Natural killer cell (primary cell): Measurements from ENCODE around the gene CYP27C1. TPM values are rescaled to one million over a fixed set of nuclear protein-coding genes. Genes with fewer than 3 reads are reported as not detected.

Experiments used
- ATAC-seq, 3 donors: fragments of 150-1000 bp in 2 of 3; fragments of 200-7000 bp in 1 of 3; cut with Tn5 transposase; 1 replicate in 1 of 3; 2 replicates in 2 of 3; pipeline ENCODE4 v1.10.0; 2021; ENCODE audit warnings: mild to moderate bottlenecking in 2 of 3, moderate library complexity in 2 of 3
- DNase-seq, 2 donors: peaks; one replicate each; pipeline versions ENCODE4 v3.0.0 to v3.0.0-alpha.2; 2013 to 2021; ENCODE audit warnings: mixed read lengths in 1 of 2
- H3K27ac ChIP-seq: one replicate; pipeline ENCODE4 v1.5.1; 2013; ENCODE audit warnings: mild to moderate bottlenecking, low read length
- H3K27me3 ChIP-seq: one replicate; pipeline ENCODE4 v1.6.1; 2013; ENCODE audit warnings: low read length; ENCODE audit not compliant: control insufficient read depth, insufficient read depth
- H3K36me3 ChIP-seq: one replicate; pipeline ENCODE4 v1.6.1; 2013; ENCODE audit warnings: low read length; ENCODE audit not compliant: control insufficient read depth, insufficient read depth
- H3K4me1 ChIP-seq: one replicate; pipeline ENCODE4 v1.6.1; 2013; ENCODE audit warnings: low read length; ENCODE audit not compliant: control insufficient read depth, insufficient read depth
- H3K4me3 ChIP-seq: one replicate; pipeline ENCODE4 v1.5.1; 2013; ENCODE audit warnings: low read length
- H3K9me3 ChIP-seq: one replicate; pipeline ENCODE4 v1.6.1; 2013; ENCODE audit warnings: low read length; ENCODE audit not compliant: control insufficient read depth, insufficient read depth
- H3K27ac Mint-ChIP-seq, 2 donors: one replicate each; pipeline ENCODE4 v1.8.0; 2022; ENCODE audit warnings: mild to moderate bottlenecking in 2 of 2, mixed read lengths in 2 of 2, moderate library complexity in 1 of 2
- H3K27me3 Mint-ChIP-seq, 2 donors: one replicate each; pipeline ENCODE4 v1.8.0; 2022; ENCODE audit warnings: low read depth in 2 of 2, mixed read lengths in 2 of 2
- H3K36me3 Mint-ChIP-seq: one replicate; pipeline ENCODE4 v1.8.0; 2022; ENCODE audit warnings: mixed read lengths
- H3K4me1 Mint-ChIP-seq, 2 donors: one replicate each; pipeline ENCODE4 v1.8.0; 2022; ENCODE audit warnings: mixed read lengths in 2 of 2
- H3K4me3 Mint-ChIP-seq: one replicate; pipeline ENCODE4 v1.8.0; 2022; ENCODE audit warnings: mild to moderate bottlenecking, moderate library complexity, mixed read lengths
- H3K9me3 Mint-ChIP-seq, 2 donors: one replicate each; pipeline ENCODE4 v1.8.0; 2022; ENCODE audit warnings: mixed read lengths in 2 of 2
- CTCF ChIP-seq: fragments of 200-600 bp; IDR thresholded peaks from one replicate; pipeline ENCODE4 v1.8.0; 2022; ENCODE audit warnings: antibody characterized with exemption
- WGBS: methylation state at CpG from one replicate; pipeline ENCODE4 v1.1.7; 2013; ENCODE audit warnings: missing lambda C conversion rate; ENCODE audit not compliant: insufficient coverage; 5-methylcytosine and 5-hydroxymethylcytosine counted together
- intact Hi-C: fragments of 100-400 bp; cut with micrococcal nuclease; formaldehyde crosslinking; loops from one replicate; pipeline ENCODE4 v1.14.2; 2022
- total RNA-seq, 4 donors: library from RNA; stranded (reverse); fragments of 120-200 nt in 1 of 4; gene quantifications; one replicate each; pipeline versions ENCODE4 v1.2.3 to v1.2.4, GENCODE V29; 2013 to 2022

Gene CYP27C1
- total RNA-seq, 3 donors from 2014 or later (not counting 1 experiment from before 2014, with no cell fraction given) = not detected

- no peaks in the 10 kb centered on the region for H3K27me3 ChIP-seq
- TF ChIP-seq CTCF = no peak
- intact Hi-C loops = no loop called here
- no peaks in the 10 kb centered on the region for H3K9me3 Mint-ChIP-seq
- peaks cover 4% of the 10 kb centered on the region for H3K9me3 ChIP-seq
- H3K27ac Mint-ChIP-seq = no peak overlapping the region
- 84% methylated on average over 7 of the region's 7 CpGs for WGBS
- DNase-seq = no peak
- no peaks in the 10 kb centered on the region for H3K36me3 ChIP-seq
- no peak overlapping the region for H3K4me3 ChIP-seq
- H3K4me1 ChIP-seq = no peaks in the 10 kb centered on the region
- no peak for ATAC-seq
- H3K36me3 Mint-ChIP-seq = no peaks in the 10 kb centered on the region
- H3K27me3 Mint-ChIP-seq = peaks cover 0 to 5% of the 10 kb centered on the region in 2 donors
- H3K4me1 Mint-ChIP-seq = peaks cover 5 to 11% of the 10 kb centered on the region in 2 donors
- H3K4me3 Mint-ChIP-seq = no peak overlapping the region
- H3K27ac ChIP-seq = no peak overlapping the region
These were observed 65.0 kb downstream of the CYP27C1 start for GRCh38 chr2:127155028-127155581.

- no peak overlapping the region for H3K4me3 Mint-ChIP-seq
- no peaks in the 10 kb centered on the region for H3K36me3 Mint-ChIP-seq
- Histone ChIP-seq H3K4me3 (no peak overlapping the region), H3K27me3 (no peaks in the 10 kb centered on the region), H3K36me3 (no peaks in the 10 kb centered on the region), H3K9me3 (peaks cover 4% of the 10 kb centered on the region), H3K27ac (no peak overlapping the region), H3K4me1 (no peaks in the 10 kb centered on the region)
- DNase-seq (no peak), ATAC-seq (no peak)
- peaks cover 0 to 5% of the 10 kb centered on the region in 2 donors for H3K27me3 Mint-ChIP-seq
- TF ChIP-seq CTCF = no peak
- intact Hi-C loops = no loop called here
- WGBS = 87% methylated on average over 4 of the region's 4 CpGs
- H3K9me3 Mint-ChIP-seq = no peaks in the 10 kb centered on the region
- H3K4me1 Mint-ChIP-seq = peaks cover 5 to 11% of the 10 kb centered on the region in 2 donors
- H3K27ac Mint-ChIP-seq = no peak overlapping the region
These were observed 65.7 kb downstream of the CYP27C1 start for GRCh38 chr2:127154396-127154795.

GRCh38 chr2:127153691-127154158 is 66.4 kb downstream of the CYP27C1 start:
- no peak overlapping the region for H3K4me3 ChIP-seq
- H3K27ac ChIP-seq = no peak overlapping the region
- WGBS = 85% methylated on average over 6 of the region's 6 CpGs
- Mint-ChIP-seq H3K27me3 (no peaks in the 10 kb centered on the region), H3K4me3 (no peak overlapping the region), H3K27ac (no peak overlapping the region), H3K4me1 (peaks cover 5 to 11% of the 10 kb centered on the region in 2 donors), H3K36me3 (no peaks in the 10 kb centered on the region), H3K9me3 (no peaks in the 10 kb centered on the region)
- no peaks in the 10 kb centered on the region for H3K36me3 ChIP-seq
- no peaks in the 10 kb centered on the region for H3K27me3 ChIP-seq
- peaks cover 4% of the 10 kb centered on the region for H3K9me3 ChIP-seq
- no peak for DNase-seq
- ATAC-seq = no peak
- intact Hi-C loops = no loop called here
- TF ChIP-seq CTCF = no peak
- no peaks in the 10 kb centered on the region for H3K4me1 ChIP-seq

GRCh38 chr2:127150996-127151395 is 69.1 kb downstream of the CYP27C1 start:
- no peak overlapping the region for H3K4me3 ChIP-seq
- no peaks in the 10 kb centered on the region for H3K27me3 ChIP-seq
- H3K27ac ChIP-seq = no peak overlapping the region
- no peak overlapping the region for H3K27ac Mint-ChIP-seq
- TF ChIP-seq CTCF = no peak
- no peaks in the 10 kb centered on the region for H3K4me1 ChIP-seq
- H3K9me3 ChIP-seq = peaks cover 4% of the 10 kb centered on the region
- H3K4me3 Mint-ChIP-seq = no peak overlapping the region
- no peak for DNase-seq
- ATAC-seq = no peak
- 71% methylated on average over 1 of the region's 1 CpG for WGBS
- intact Hi-C loops = no loop called here
- no peaks in the 10 kb centered on the region for H3K36me3 ChIP-seq
- H3K9me3 Mint-ChIP-seq = no peaks in the 10 kb centered on the region
- no peaks in the 10 kb centered on the region for H3K36me3 Mint-ChIP-seq
- H3K4me1 Mint-ChIP-seq = peaks cover 5 to 11% of the 10 kb centered on the region in 2 donors
- H3K27me3 Mint-ChIP-seq = no peaks in the 10 kb centered on the region
